ENCODE results near the gene PRKCH.

The PRKCH gene

DNA sequence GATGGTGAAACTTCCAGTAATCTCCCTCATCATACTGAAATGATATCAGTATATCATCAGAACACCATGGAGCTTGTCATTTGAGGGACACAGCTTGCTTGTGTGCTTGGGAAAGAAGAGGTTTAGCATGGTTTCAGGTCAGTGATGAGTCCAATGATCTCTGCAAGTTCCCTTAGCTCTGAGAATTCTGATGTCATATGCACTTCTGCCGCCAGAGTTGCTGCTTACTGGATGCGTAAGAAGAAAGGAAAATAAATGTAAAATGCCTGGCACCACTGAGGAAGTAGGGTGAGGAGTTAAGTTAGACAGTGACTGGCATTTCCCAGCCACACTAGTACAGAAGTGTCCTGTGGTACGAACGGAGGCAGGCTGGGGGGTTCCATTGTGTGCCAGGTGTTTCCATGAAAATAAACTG, 22.6 kb downstream of the PRKCH start:
- Histone ChIP-seq H3K36me3 (ENCODE audit: low read length) (no peaks in the 10 kb centered on the region), H3F3A (ENCODE audit: insufficient read depth) (no peaks in the 10 kb centered on the region), H3K9me3 (ENCODE audit: insufficient read depth, low read length) (no peaks in the 10 kb centered on the region), H4K20me1 (ENCODE audit: low read depth, low read length) (no peaks in the 10 kb centered on the region), H3K79me2 (ENCODE audit: insufficient read depth, low read length) (no peaks in the 10 kb centered on the region), H3K9me2 (replicated peaks; ENCODE audit: insufficient read depth, low read length) (no peaks in the 10 kb centered on the region), H3K4me2 (ENCODE audit: low read depth, low read length, poor library complexity, severe bottlenecking) (no peak overlapping the region), H3K4me3 (ENCODE audit: insufficient read depth, low read length, poor library complexity, severe bottlenecking) (no peak overlapping the region), H3K9ac (ENCODE audit: low read length) (no peak overlapping the region), H3K27me3 (ENCODE audit: low read length) (no peaks in the 10 kb centered on the region), H3K27ac (ENCODE audit: low read depth, low read length) (no peak overlapping the region), H2AFZ (ENCODE audit: low read depth, low read length, severe bottlenecking) (no peak overlapping the region)
- TF ChIP-seq, protein P1, sequence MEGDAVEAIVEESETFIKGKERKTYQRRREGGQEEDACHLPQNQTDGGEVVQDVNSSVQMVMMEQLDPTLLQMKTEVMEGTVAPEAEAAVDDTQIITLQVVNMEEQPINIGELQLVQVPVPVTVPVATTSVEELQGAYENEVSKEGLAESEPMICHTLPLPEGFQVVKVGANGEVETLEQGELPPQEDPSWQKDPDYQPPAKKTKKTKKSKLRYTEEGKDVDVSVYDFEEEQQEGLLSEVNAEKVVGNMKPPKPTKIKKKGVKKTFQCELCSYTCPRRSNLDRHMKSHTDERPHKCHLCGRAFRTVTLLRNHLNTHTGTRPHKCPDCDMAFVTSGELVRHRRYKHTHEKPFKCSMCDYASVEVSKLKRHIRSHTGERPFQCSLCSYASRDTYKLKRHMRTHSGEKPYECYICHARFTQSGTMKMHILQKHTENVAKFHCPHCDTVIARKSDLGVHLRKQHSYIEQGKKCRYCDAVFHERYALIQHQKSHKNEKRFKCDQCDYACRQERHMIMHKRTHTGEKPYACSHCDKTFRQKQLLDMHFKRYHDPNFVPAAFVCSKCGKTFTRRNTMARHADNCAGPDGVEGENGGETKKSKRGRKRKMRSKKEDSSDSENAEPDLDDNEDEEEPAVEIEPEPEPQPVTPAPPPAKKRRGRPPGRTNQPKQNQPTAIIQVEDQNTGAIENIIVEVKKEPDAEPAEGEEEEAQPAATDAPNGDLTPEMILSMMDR (IDR thresholded peaks at IDR 0.05; ENCODE audit: insufficient read depth, low read length, poor library complexity, severe bottlenecking): no peak
- TF ChIP-seq EZH2phosphoT487 (conservative IDR thresholded peaks at IDR 0.05; ENCODE audit: low read length): no peak

DNA sequence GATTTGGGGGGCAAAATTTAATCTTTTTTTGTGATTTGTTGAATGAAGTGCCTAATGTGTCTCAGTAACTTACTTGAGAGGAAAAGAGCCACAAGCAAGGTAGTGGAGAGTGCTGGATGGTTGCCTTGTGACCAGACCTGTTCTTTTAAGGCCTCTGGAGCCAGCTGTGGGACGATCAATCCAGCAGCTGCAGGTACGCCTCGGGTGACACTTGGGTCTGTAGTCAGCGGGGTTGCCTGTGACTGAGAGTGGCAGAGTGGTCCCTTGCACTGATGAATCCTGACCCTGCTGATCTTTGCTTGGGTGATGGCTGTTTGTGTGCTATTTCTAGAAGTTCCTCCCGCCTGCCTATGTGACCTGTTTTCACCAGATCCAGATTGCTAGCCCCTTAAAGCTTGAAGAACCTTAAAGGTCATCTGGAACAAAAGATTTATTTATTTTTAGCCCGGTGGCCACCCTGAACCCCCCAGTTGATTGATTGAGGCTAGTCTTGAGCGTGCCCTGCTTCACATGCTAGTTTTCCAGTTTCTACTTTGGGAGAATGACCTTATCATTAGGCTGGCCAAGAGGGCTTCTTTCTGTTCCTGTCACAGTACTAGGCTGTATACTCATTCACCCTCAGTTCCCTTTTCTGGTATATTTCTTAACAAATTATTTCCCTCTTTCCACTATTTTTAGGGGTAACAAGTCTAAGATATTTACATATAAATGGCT, 23.2 kb downstream of the PRKCH start:
- H3K36me3 ChIP-seq (ENCODE audit: low read length): no peaks in the 10 kb centered on the region
- H3K27ac ChIP-seq (ENCODE audit: low read depth, low read length): no peak overlapping the region
- H4K20me1 ChIP-seq (ENCODE audit: low read depth, low read length): no peaks in the 10 kb centered on the region
- no peaks in the 10 kb centered on the region for H3F3A ChIP-seq (ENCODE audit: insufficient read depth)
- H3K4me2 ChIP-seq (ENCODE audit: low read depth, low read length, poor library complexity, severe bottlenecking): no peak overlapping the region
- TF ChIP-seq EZH2phosphoT487 (conservative IDR thresholded peaks at IDR 0.05; ENCODE audit: low read length): no peak
- TF ChIP-seq, protein P1 (IDR thresholded peaks at IDR 0.05; ENCODE audit: insufficient read depth, low read length, poor library complexity, severe bottlenecking): no peak
- H2AFZ ChIP-seq (ENCODE audit: low read depth, low read length, severe bottlenecking): no peak overlapping the region
- no peak overlapping the region for H3K9ac ChIP-seq (ENCODE audit: low read length)
- no peak overlapping the region for H3K4me3 ChIP-seq (ENCODE audit: insufficient read depth, low read length, poor library complexity, severe bottlenecking)
- no peaks in the 10 kb centered on the region for H3K27me3 ChIP-seq (ENCODE audit: low read length)
- no peaks in the 10 kb centered on the region for H3K9me2 ChIP-seq (replicated peaks; ENCODE audit: insufficient read depth, low read length)
- H3K9me3 ChIP-seq (ENCODE audit: insufficient read depth, low read length): no peaks in the 10 kb centered on the region
- H3K79me2 ChIP-seq (ENCODE audit: insufficient read depth, low read length): no peaks in the 10 kb centered on the region

DNA sequence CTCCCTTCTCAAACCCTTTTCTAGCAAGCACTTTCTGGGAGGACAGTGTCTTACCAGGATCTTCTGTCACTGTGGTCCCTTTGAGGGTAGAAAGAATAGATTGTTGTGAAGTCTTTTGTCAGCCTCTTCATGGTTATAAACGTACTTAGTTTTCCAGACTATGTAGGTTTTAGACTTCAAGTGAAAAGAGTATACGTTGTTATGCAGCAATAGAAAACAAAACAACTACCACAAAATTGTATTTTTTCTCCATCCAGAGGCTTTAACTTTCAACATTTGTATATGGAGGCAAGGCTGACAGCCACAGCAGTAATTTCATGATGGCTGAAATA, 23.7 kb downstream of the PRKCH start:
- no peaks in the 10 kb centered on the region for H3K79me2 ChIP-seq (ENCODE audit: insufficient read depth, low read length)
- no peak overlapping the region for H3K27ac ChIP-seq (ENCODE audit: low read depth, low read length)
- no peak overlapping the region for H3K9ac ChIP-seq (ENCODE audit: low read length)
- no peaks in the 10 kb centered on the region for H3K36me3 ChIP-seq (ENCODE audit: low read length)
- H3F3A ChIP-seq (ENCODE audit: insufficient read depth): no peaks in the 10 kb centered on the region
- no peak for TF ChIP-seq EZH2phosphoT487 (conservative IDR thresholded peaks at IDR 0.05; ENCODE audit: low read length)
- TF ChIP-seq, protein P1 (IDR thresholded peaks at IDR 0.05; ENCODE audit: insufficient read depth, low read length, poor library complexity, severe bottlenecking): no peak
- no peak overlapping the region for H2AFZ ChIP-seq (ENCODE audit: low read depth, low read length, severe bottlenecking)
- H3K27me3 ChIP-seq (ENCODE audit: low read length): no peaks in the 10 kb centered on the region
- H3K9me2 ChIP-seq (replicated peaks; ENCODE audit: insufficient read depth, low read length): no peaks in the 10 kb centered on the region
- H3K4me3 ChIP-seq (ENCODE audit: insufficient read depth, low read length, poor library complexity, severe bottlenecking): no peak overlapping the region
- no peaks in the 10 kb centered on the region for H4K20me1 ChIP-seq (ENCODE audit: low read depth, low read length)
- H3K4me2 ChIP-seq (ENCODE audit: low read depth, low read length, poor library complexity, severe bottlenecking): no peak overlapping the region
- H3K9me3 ChIP-seq (ENCODE audit: insufficient read depth, low read length): no peaks in the 10 kb centered on the region

Measured in SU-DHL-6 (cell line).